T-helper 22 cell (primary cell): ENCODE data around the gene U2AF1L4.
A peak's percentile ranks its signal among the peaks of the same experiment; 100 is the strongest.

ENCODE experiments used
- DNase-seq: peaks from one replicate; pipeline ENCODE4 v3.0.0-alpha.2; 2020; ENCODE audit warnings: low read depth

The U2AF1L4 gene

GRCh38 chr19:35712567-35713505 is 32.4 kb downstream of the U2AF1L4 start:
- no peak for DNase-seq

- no peak for DNase-seq
Measured at GRCh38 chr19:35710784-35711723, 34.2 kb downstream of the U2AF1L4 start.

- no peak for DNase-seq
Measured at GRCh38 chr19:35708391-35708790, 36.8 kb downstream of the U2AF1L4 start.

- no peak for DNase-seq
Measured at GRCh38 chr19:35704218-35704617, 41.0 kb downstream of the U2AF1L4 start, which contains the start of gene ZBTB32. Gene ZBTB32, plus strand, starts transcription at chr19:35704558. Its CDS starts 10,069 bp downstream, at chr19:35714627.

- no peak for DNase-seq
Measured at GRCh38 chr19:35703343-35703742, 41.9 kb downstream of the U2AF1L4 start.

- DNase-seq, result peak; percentile 92
Measured at GRCh38 chr19:35702223-35703012, 42.8 kb downstream of the U2AF1L4 start.

- DNase-seq, result no peak
Measured at GRCh38 chr19:35696835-35697234, 48.4 kb downstream of the U2AF1L4 start.

- no peak for DNase-seq
Measured at GRCh38 chr19:35695895-35696422, 49.3 kb downstream of the U2AF1L4 start.

GRCh38 chr19:35693835-35694599 is 51.2 kb downstream of the U2AF1L4 start:
- DNase-seq, result peak; percentile 72

- DNase-seq, result no peak
Measured at GRCh38 chr19:35693422-35693821, 51.8 kb downstream of the U2AF1L4 start.
